ENCODE data around the gene ST8SIA5.

ST8SIA5 gene

DNA sequence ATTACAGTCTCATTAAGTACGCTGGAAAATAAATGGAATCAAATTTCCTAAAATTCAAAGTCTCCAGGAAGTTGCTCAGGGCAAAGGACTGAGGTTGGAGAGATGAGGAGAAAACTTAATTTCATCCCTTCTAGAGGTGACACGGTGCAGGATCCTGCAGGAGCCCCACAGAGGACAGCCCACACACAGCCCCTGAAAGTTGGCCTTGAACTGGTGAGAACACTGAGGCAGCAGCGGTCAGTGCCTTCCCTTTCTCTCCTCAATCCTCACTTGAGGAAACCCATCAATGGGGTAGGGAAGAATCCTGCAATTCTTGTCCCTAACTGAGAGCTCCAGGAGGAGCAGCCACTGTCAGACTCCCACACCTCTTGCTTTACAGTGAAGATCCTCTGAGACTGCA lies 137.3 kb downstream of the ST8SIA5 start:
- DNase-seq (ENCODE audit: low read depth) = no peak
- TF ChIP-seq, protein P1, sequence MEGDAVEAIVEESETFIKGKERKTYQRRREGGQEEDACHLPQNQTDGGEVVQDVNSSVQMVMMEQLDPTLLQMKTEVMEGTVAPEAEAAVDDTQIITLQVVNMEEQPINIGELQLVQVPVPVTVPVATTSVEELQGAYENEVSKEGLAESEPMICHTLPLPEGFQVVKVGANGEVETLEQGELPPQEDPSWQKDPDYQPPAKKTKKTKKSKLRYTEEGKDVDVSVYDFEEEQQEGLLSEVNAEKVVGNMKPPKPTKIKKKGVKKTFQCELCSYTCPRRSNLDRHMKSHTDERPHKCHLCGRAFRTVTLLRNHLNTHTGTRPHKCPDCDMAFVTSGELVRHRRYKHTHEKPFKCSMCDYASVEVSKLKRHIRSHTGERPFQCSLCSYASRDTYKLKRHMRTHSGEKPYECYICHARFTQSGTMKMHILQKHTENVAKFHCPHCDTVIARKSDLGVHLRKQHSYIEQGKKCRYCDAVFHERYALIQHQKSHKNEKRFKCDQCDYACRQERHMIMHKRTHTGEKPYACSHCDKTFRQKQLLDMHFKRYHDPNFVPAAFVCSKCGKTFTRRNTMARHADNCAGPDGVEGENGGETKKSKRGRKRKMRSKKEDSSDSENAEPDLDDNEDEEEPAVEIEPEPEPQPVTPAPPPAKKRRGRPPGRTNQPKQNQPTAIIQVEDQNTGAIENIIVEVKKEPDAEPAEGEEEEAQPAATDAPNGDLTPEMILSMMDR (conservative IDR thresholded peaks at IDR 0.05; ENCODE audit: low read depth, low read length) = no peak
- no peak overlapping the region for H3K4me3 ChIP-seq (ENCODE audit: low read depth, low read length)

Measured in choroid plexus epithelial cell (primary cell).